ENCODE measurements around the gene TECPR2. TPM values are rescaled to one million over a fixed set of nuclear protein-coding genes. Genes with fewer than 3 reads are reported as not detected.
"Not testable (repeated sequence)": the region's sequence is repeated elsewhere in the genome, so short reads cannot be mapped to it uniquely, and the experiment has no call there.

TECPR2 gene
- total RNA-seq, 1 experiment from 2014 or later, result 11.2 TPM

DNA sequence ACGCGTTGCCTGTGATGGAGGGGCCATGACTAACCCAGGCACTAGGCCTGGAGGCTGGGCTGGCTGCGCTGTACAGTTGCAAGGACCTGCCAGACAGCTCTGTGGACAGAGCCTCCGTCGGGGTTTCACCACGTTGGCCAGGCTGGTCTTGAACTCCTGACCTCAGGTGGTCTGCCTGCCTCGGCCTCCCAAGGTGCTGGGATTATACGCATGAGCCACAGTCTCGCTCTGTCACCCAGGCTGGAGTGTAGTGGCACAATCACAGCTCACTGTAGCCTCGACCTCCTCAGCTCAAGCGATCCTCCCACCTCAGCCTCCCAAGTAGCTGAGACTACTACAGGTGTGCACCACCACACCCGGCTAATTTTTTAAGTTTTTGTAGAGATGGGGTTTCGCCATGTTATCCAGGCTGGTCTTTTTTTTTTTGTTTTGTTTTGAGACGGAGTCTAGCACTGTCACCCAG is 178.3 kb downstream of the TECPR2 start:
- not testable (repeated sequence) for DNase-seq; H3K4me3 ChIP-seq (ENCODE audit: insufficient read depth, low read depth, low read length); H3K27me3 ChIP-seq (ENCODE audit: control insufficient read depth, insufficient read depth, low read length); H3K36me3 ChIP-seq (replicated peaks; ENCODE audit: control insufficient read depth, insufficient read depth, low read length)

DNA sequence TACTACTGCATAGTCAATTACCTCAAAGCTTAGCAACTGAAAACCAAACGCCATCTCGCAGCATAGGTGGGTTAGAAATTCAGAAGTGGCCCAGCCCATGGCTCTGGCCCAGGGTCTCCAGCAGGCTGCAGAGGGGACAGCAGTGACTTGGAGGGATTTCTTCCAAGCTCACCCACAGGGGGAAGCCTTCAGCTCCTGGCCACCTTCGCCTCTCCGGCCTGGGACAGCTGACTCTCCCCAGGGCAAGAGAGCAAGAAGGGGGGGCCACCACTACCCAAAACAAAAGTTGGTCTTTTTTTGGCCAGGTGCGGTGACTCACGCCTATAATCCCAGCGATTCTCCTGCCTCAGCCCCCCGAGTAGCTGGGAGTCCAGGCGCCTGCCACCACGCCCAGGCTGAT is 179.0 kb downstream of the TECPR2 start:
- no peaks in the 10 kb centered on the region for H3K36me3 ChIP-seq (replicated peaks; ENCODE audit: control insufficient read depth, insufficient read depth, low read length)
- no peak overlapping the region for H3K4me3 ChIP-seq (ENCODE audit: insufficient read depth, low read depth, low read length)
- DNase-seq, result peak; percentile 70
- peaks cover 4% of the 10 kb centered on the region; the same call in 1 of the 2 replicates for H3K27me3 ChIP-seq (ENCODE audit: control insufficient read depth, insufficient read depth, low read length)

DNA sequence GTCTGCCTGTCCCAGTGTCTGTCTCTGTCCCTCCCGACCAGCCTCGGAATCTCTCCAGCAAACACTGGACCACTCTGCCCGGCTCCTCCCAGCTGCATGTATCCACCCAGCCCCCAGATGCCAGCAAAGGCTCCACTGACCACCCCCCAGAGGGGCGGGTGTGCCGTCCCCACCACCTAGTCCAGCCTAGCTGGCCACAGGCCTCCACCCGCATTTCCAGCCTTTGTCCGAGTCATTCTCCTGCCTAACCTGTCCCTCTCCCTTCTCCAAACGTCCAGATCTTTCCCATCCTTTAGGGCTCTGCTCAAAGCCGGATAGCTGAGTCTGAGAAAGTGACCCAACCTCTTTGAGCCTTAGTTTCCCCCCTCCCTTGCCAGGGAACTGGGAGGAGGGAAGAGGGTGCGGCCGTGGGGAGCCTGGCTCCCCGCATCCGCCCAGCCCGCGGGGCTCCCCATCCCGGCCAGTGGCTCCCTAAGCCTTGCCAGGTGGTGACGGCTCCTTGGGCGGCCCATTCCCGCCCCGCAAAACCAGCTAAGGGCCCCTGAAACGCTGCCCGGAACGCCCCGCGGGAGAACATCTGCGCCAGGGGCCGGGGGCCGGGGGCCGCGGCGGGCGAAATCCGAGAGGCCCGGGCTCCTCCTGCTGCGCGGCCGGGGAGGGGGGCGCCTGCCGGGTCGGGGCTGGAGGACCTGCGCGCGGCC is 181.5 kb downstream of the TECPR2 start:
- H3K27me3 ChIP-seq (ENCODE audit: control insufficient read depth, insufficient read depth, low read length), result peaks cover 4% of the 10 kb centered on the region; the same call in 1 of the 2 replicates
- H3K36me3 ChIP-seq (replicated peaks; ENCODE audit: control insufficient read depth, insufficient read depth, low read length), result no peaks in the 10 kb centered on the region
- H3K4me3 ChIP-seq (ENCODE audit: insufficient read depth, low read depth, low read length), result peak overlapping the region; percentile 41; the same call in 1 of the 2 replicates
- DNase-seq, result peak; percentile 84

DNA sequence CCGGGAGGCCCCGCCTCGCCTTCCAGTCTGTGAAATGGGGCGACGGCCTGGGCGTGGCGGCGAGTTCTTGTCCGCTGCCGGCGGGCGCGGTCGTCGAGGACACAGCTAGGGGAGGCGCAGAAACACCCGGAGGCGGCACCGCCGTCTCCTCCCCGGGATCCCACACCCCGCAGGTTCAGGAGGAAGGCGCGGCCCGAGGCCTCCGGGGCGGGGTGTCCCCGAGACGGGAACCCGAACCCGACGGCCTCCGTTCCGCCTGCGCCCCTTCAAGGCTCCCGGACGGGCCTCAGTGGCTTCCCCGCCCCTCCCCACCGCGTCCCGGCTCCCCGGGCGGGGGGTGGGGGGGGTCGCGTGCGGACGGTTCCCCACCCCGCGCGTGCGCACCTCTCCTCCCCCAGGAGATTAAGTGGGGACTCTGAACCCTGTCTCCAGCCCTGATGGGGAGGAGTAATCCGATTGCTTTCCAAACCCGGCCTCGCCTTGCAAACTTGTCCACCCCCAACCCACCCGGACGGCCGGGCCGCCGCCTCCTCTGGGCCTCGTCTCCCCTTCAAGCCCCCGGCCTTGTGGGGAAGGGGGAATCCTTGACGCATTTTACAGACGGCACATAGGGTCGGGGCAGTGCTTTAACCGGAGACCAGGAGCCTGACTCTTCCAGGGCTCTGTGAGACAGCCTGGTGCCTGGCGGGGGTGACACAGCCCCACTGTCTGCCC is 182.2 kb downstream of the TECPR2 start:
- Histone ChIP-seq H3K4me3 (ENCODE audit: insufficient read depth, low read depth, low read length) (peak overlapping the region; percentile 41), H3K36me3 (replicated peaks; ENCODE audit: control insufficient read depth, insufficient read depth, low read length) (no peaks in the 10 kb centered on the region), H3K27me3 (ENCODE audit: control insufficient read depth, insufficient read depth, low read length) (peaks cover 4% of the 10 kb centered on the region; the same call in 1 of the 2 replicates)
- peak; percentile 81 for DNase-seq

DNA sequence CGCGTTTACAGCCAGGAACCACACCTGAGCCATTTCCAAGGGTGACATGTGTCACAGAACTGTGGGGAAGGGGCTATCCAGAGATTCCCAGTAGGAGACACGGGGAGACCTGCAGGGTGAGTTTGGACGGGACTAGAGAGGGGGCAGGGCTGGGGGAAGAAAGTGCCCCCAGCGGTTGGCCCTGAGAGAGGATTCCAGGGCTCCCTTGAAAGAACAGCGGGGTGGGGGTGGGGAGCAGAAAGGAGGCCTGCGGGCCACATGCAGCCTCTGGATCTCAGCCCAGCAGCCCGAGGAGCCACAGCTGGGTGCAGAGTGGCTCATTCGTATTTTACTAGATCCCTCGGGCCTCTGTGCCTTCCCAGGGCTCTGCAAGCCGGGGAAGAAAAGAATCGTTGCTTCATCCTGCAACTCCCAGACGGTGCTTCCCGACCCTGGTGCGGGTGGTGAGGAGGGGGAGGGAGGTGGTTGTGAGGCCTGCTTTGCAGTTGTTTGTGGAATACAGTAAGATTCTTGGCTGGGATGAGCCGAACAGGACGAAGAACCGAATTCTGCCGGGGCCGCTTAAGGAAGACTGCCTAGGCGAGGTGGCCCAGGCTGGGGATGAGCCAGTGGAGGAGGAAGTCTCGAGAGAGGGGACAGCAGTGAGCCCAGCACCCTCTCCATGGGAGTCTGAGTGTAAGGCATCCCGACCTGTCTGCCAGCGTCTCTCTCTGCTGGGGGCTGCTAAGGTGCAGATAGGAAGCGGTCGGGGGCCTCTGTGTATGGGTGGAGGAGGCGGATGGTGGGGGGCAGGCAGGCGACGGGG is 182.9 kb downstream of the TECPR2 start:
- H3K4me3 ChIP-seq (ENCODE audit: insufficient read depth, low read depth, low read length), result peak overlapping the region; percentile 41
- peak; percentile 87 for DNase-seq
- H3K27me3 ChIP-seq (ENCODE audit: control insufficient read depth, insufficient read depth, low read length), result peaks cover 4% of the 10 kb centered on the region; the same call in 1 of the 2 replicates
- no peaks in the 10 kb centered on the region for H3K36me3 ChIP-seq (replicated peaks; ENCODE audit: control insufficient read depth, insufficient read depth, low read length)

DNA sequence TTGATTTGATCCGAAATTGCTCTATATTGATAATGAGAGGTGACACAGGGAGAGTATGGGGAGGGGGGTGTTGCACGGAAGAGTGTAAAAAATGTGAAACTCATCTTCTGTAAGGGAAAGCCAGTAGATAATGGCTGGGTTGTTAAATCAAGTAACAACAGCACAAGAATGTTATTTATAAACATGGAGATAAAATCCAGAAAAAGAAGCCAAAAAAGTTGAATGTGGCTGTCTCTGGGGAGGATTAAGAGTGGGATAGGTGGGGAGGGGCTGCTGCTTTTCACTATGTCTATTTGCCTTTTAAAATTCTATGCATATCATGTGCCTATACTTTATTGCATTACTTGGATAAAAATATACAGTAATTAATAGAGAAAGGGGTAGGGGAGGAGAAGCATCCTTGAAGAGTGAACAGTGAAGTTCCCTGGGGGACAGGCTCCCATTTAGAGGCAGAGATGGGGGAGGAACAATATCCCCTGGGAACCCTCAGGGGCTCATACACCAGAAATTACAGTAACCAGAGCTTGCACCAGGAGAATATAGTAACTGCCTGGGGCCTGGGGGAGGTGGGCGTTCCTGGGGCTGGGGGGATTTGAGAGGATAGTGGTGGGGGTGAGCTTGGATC is 186.0 kb downstream of the TECPR2 start:
- DNase-seq, result no peak
- Histone ChIP-seq H3K4me3 (ENCODE audit: insufficient read depth, low read depth, low read length) (no peak overlapping the region), H3K27me3 (ENCODE audit: control insufficient read depth, insufficient read depth, low read length) (peaks cover 4% of the 10 kb centered on the region; the same call in 1 of the 2 replicates), H3K36me3 (replicated peaks; ENCODE audit: control insufficient read depth, insufficient read depth, low read length) (no peaks in the 10 kb centered on the region)

DNA sequence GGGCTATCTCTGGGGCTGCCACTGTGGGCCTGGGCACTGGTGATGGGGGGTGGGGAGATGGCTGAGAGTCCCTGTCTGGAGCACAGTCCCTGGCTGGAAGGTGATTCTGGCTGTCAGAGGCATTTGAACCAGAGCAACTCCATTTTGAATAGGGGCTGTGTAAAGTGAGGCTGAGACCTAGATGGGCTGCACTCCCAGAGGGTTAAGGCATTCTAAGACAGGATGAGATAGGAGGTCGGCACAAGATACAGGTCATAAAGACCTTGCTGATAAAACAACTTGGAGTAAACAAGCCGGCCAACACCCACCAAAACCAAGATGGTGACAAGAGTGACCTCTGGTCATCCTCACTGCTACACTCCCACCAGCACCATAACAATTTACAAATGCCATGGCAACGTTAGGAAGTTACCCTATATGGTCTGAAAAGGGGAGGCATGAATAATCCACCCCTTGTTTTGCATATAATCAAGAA is 188.2 kb downstream of the TECPR2 start:
- H3K4me3 ChIP-seq (ENCODE audit: insufficient read depth, low read depth, low read length); H3K27me3 ChIP-seq (ENCODE audit: control insufficient read depth, insufficient read depth, low read length); DNase-seq; H3K36me3 ChIP-seq (replicated peaks; ENCODE audit: control insufficient read depth, insufficient read depth, low read length): not testable (repeated sequence)

Other genes starting within 250 kb of the TECPR2 start
- 14.7 and 16.5 TPM in 2 replicates for gene WDR20, start 223.0 kb upstream of the TECPR2 start, total RNA-seq (2014; rRNA removed; shearing (Covaris generic))
- gene MOK, start 57.8 kb upstream of the TECPR2 start, total RNA-seq (2014; rRNA removed; shearing (Covaris generic)), result 2.1 and 2.2 TPM in 2 replicates
- gene ZNF839, start 43.2 kb upstream of the TECPR2 start, total RNA-seq (2014; rRNA removed; shearing (Covaris generic)), result 14.9 and 18.9 TPM in 2 replicates
- 42.3 and 52.9 TPM in 2 replicates for gene CINP, start 51 bp upstream of the TECPR2 start, total RNA-seq (2014; rRNA removed; shearing (Covaris generic))
- gene ANKRD9, start 146.8 kb downstream of the TECPR2 start, total RNA-seq (2014; rRNA removed; shearing (Covaris generic)), result 52.0 and 55.7 TPM in 2 replicates
- gene RCOR1, start 229.7 kb downstream of the TECPR2 start, total RNA-seq (2014; rRNA removed; shearing (Covaris generic)), result 13.9 and 17.3 TPM in 2 replicates

All from H7 (cell line).